Neuronal stem cell (in vitro differentiated cells): ENCODE results near the gene FCGR3A.
"Not testable (repeated sequence)": the region's sequence is repeated elsewhere in the genome, so short reads cannot be mapped to it uniquely, and the experiment has no call there.

Source experiments
- DNase-seq: peaks from one replicate; pipeline ENCODE4 v3.0.0-alpha.2; 2013; ENCODE audit warnings: low spot score
- H2AFZ ChIP-seq: one replicate; pipeline ENCODE4 v1.6.1; 2013; ENCODE audit warnings: mild to moderate bottlenecking, low read length, inconsistent platforms
- H2AK5ac ChIP-seq: 2 replicates; pipeline ENCODE4 v1.6.1; 2013; ENCODE audit warnings: low read depth, mild to moderate bottlenecking, inconsistent platforms, low read length, moderate library complexity, mixed read lengths
- H2BK120ac ChIP-seq: 2 replicates; pipeline ENCODE4 v1.6.1; 2013; ENCODE audit warnings: low read depth, mild to moderate bottlenecking, inconsistent platforms, low read length, moderate library complexity, mixed read lengths
- H2BK12ac ChIP-seq: one replicate; pipeline ENCODE4 v1.6.1; 2013; ENCODE audit warnings: low read length, inconsistent platforms
- H2BK15ac ChIP-seq: 2 replicates; pipeline ENCODE4 v1.6.1; 2013; ENCODE audit warnings: mild to moderate bottlenecking, low read length, inconsistent platforms, mixed read lengths
- H2BK5ac ChIP-seq: one replicate; pipeline ENCODE4 v1.6.1; 2013; ENCODE audit warnings: inconsistent platforms, mild to moderate bottlenecking, low read length, moderate library complexity
- H3K14ac ChIP-seq: one replicate; pipeline ENCODE4 v1.6.1; 2013; ENCODE audit warnings: low read length, inconsistent platforms
- H3K18ac ChIP-seq: 2 replicates; pipeline ENCODE4 v1.6.1; 2013; ENCODE audit warnings: low read length, inconsistent platforms
- H3K23ac ChIP-seq: 2 replicates; pipeline ENCODE4 v1.6.1; 2013; ENCODE audit warnings: low read depth, mild to moderate bottlenecking, mixed read lengths, low read length, inconsistent platforms; ENCODE audit not compliant: poor library complexity
- H3K27ac ChIP-seq: replicated peaks from 3 replicates; pipeline ENCODE4 v1.5.1; 2013; ENCODE audit warnings: low read length, inconsistent platforms
- H3K27me3 ChIP-seq, 3 experiments: 2 replicates each; pipeline ENCODE4 v1.6.1; 2013; ENCODE audit warnings: low read length in 3 of 3, mild to moderate bottlenecking in 2 of 3, inconsistent platforms in 1 of 3, low read depth in 1 of 3, mixed read lengths in 1 of 3, moderate library complexity in 1 of 3; ENCODE audit not compliant: control insufficient read depth in 3 of 3, insufficient read depth in 3 of 3
- H3K36me3 ChIP-seq, 2 donors: replicated peaks in 1 of 2; 2 replicates each; pipeline ENCODE4 v1.6.1; 2013; ENCODE audit warnings: low read length in 2 of 2; ENCODE audit not compliant: control insufficient read depth in 2 of 2, insufficient read depth in 2 of 2
- H3K4ac ChIP-seq: 2 replicates; pipeline ENCODE4 v1.6.1; 2013; ENCODE audit warnings: inconsistent platforms, mild to moderate bottlenecking, low read length, moderate library complexity
- H3K4me1 ChIP-seq, 2 donors: 1 replicate in 1 of 2; 2 replicates in 1 of 2; pipeline ENCODE4 v1.6.1; 2013; ENCODE audit warnings: low read length in 2 of 2, low read depth in 1 of 2; ENCODE audit not compliant: control insufficient read depth in 2 of 2, insufficient read depth in 1 of 2
- H3K4me2 ChIP-seq: one replicate; pipeline ENCODE4 v1.6.1; 2013; ENCODE audit warnings: mild to moderate bottlenecking, low read length, inconsistent platforms; ENCODE audit not compliant: insufficient read depth, poor library complexity, severe bottlenecking
- H3K4me3 ChIP-seq, 2 donors: 2 replicates each; pipeline ENCODE4 v1.5.1; 2013; ENCODE audit warnings: low read length in 2 of 2, mild to moderate bottlenecking in 2 of 2, inconsistent platforms in 1 of 2, moderate library complexity in 1 of 2
- H3K79me1 ChIP-seq: one replicate; pipeline ENCODE4 v1.6.1; 2013; ENCODE audit warnings: low read depth, mild to moderate bottlenecking, inconsistent platforms, low read length, moderate library complexity
- H3K9ac ChIP-seq: one replicate; pipeline ENCODE4 v1.6.1; 2013; ENCODE audit warnings: mild to moderate bottlenecking, low read depth, low read length, inconsistent platforms; ENCODE audit not compliant: poor library complexity
- H3K9me3 ChIP-seq, 2 donors: replicated peaks in 1 of 2; 2 replicates each; pipeline versions ENCODE3 to v1.6.1; 2013; ENCODE audit warnings: low read length in 2 of 2, mild to moderate bottlenecking in 2 of 2, inconsistent platforms in 1 of 2, low read depth in 1 of 2, mixed read lengths in 1 of 2, moderate library complexity in 1 of 2; ENCODE audit not compliant: control insufficient read depth in 2 of 2, insufficient read depth in 1 of 2
- H4K8ac ChIP-seq: one replicate; pipeline ENCODE4 v1.6.1; 2013; ENCODE audit warnings: low read depth, mild to moderate bottlenecking, inconsistent platforms, low read length, moderate library complexity
- H4K91ac ChIP-seq: one replicate; pipeline ENCODE4 v1.6.1; 2013; ENCODE audit warnings: low read length, low read depth, mild to moderate bottlenecking, inconsistent platforms; ENCODE audit not compliant: poor library complexity
- WGBS, 2 donors: extraction: QIAGEN DNeasy Blood & Tissue Kit; methylation state at CpG; one replicate each; pipeline ENCODE4 v1.1.7; 2013; ENCODE audit warnings: missing lambda C conversion rate in 2 of 2, mixed read lengths in 1 of 2; ENCODE audit not compliant: insufficient read length in 2 of 2, insufficient replicate concordance in 1 of 2; ENCODE audit errors: extremely low coverage in 2 of 2; 5-methylcytosine and 5-hydroxymethylcytosine counted together

The FCGR3A gene

GRCh38 chr1:161553631-161554030, 4.0 kb upstream of the FCGR3A start:
- H3K14ac ChIP-seq, H4K91ac ChIP-seq, H2BK120ac ChIP-seq, H3K4me2 ChIP-seq, H3K18ac ChIP-seq, H2BK5ac ChIP-seq, H2AFZ ChIP-seq, H2AK5ac ChIP-seq, H4K8ac ChIP-seq, H3K27ac ChIP-seq, H3K79me1 ChIP-seq, H2BK12ac ChIP-seq, H3K4ac ChIP-seq, H3K9me3 ChIP-seq, H3K36me3 ChIP-seq, DNase-seq, H3K27me3 ChIP-seq, H3K4me3 ChIP-seq, H3K9ac ChIP-seq, H2BK15ac ChIP-seq, H3K4me1 ChIP-seq, H3K23ac ChIP-seq: not testable (repeated sequence)
- WGBS, 2 donors, result no CpG with 5 or more reads among the region's 2 CpGs

- not testable (repeated sequence) for H3K27me3 ChIP-seq, H3K79me1 ChIP-seq, H3K18ac ChIP-seq, H3K4me1 ChIP-seq, H2BK5ac ChIP-seq, H3K14ac ChIP-seq, H4K8ac ChIP-seq, H4K91ac ChIP-seq, H2BK12ac ChIP-seq, H3K4me3 ChIP-seq, H3K9me3 ChIP-seq, H3K27ac ChIP-seq, H3K36me3 ChIP-seq, H3K4me2 ChIP-seq, H3K23ac ChIP-seq, H2BK120ac ChIP-seq, H3K9ac ChIP-seq, H3K4ac ChIP-seq, H2AFZ ChIP-seq, H2AK5ac ChIP-seq, DNase-seq, H2BK15ac ChIP-seq
- WGBS, 2 donors, result no CpG with 5 or more reads among the region's 5 CpGs
Observed at GRCh38 chr1:161550942-161551341, 1.3 kb upstream of the FCGR3A start.

GRCh38 chr1:161548749-161549406, 740 bp downstream of the FCGR3A start:
- H3K9me3 ChIP-seq, H3K4me1 ChIP-seq, H2BK15ac ChIP-seq, DNase-seq, H3K14ac ChIP-seq, H3K27ac ChIP-seq, H2BK12ac ChIP-seq, H2BK120ac ChIP-seq, H3K23ac ChIP-seq, H2AK5ac ChIP-seq, H3K4me2 ChIP-seq, H2BK5ac ChIP-seq, H3K9ac ChIP-seq, H3K27me3 ChIP-seq, H3K36me3 ChIP-seq, H3K4me3 ChIP-seq, H3K4ac ChIP-seq, H2AFZ ChIP-seq, H4K8ac ChIP-seq, H4K91ac ChIP-seq, H3K18ac ChIP-seq, H3K79me1 ChIP-seq: not testable (repeated sequence)
- no CpG with 5 or more reads among the region's 2 CpGs for WGBS, 2 donors

DNA sequence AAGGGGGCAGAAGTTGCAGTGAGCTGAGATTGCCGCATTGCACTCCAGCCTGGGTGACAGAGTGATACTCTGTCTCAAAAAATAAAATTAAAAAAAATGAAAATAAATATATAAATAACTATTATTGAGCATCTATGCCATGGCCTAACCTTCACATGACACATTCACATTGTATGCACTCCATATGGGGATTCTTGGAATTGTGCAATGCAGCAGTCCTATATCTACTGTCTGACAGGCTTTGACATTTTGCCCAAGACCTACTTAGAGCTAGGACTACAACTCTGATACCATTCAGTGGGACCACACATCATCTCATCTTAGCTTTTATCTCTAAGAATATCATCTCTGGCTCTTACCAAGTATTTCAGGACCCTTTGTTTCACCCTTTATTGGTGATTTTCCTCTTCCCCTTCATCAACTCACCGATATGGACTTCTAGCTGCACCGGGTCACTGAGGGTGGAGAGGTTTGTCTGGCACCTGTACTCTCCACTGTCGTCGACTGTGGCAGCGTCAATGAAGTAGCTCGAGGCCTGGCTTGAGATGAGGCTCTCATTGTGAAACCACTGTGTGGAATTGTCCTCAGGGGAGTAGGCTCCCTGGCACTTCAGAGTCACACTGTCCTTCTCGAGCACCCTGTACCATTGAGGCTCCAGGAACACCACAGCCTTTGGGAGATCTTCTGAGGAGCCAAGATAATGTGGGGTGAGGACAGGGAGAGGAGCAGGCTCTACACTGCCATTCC, 1.4 kb downstream of the FCGR3A start:
- H4K8ac ChIP-seq, H2AK5ac ChIP-seq, H2BK5ac ChIP-seq, H4K91ac ChIP-seq, H3K4me1 ChIP-seq, H3K27ac ChIP-seq, H3K27me3 ChIP-seq, H3K18ac ChIP-seq, H3K14ac ChIP-seq, H3K4ac ChIP-seq, H2BK15ac ChIP-seq, H2BK120ac ChIP-seq, DNase-seq, H2AFZ ChIP-seq, H3K9ac ChIP-seq, H3K9me3 ChIP-seq, H2BK12ac ChIP-seq, H3K4me2 ChIP-seq, H3K4me3 ChIP-seq, H3K23ac ChIP-seq, H3K79me1 ChIP-seq, H3K36me3 ChIP-seq: not testable (repeated sequence)
- WGBS, 2 donors, result no CpG with 5 or more reads among the region's 8 CpGs
